IPS DF 19.7 (cell line): Measurements from ENCODE around the gene MARK4.
"Not testable (repeated sequence)": the region's sequence is repeated elsewhere in the genome, so short reads cannot be mapped to it uniquely, and the experiment has no call there.

Experiments used
- DNase-seq: peaks from one replicate; pipeline ENCODE4 v3.0.0-alpha.2; 2013; ENCODE audit warnings: low read depth, low spot score

The MARK4 gene

DNA sequence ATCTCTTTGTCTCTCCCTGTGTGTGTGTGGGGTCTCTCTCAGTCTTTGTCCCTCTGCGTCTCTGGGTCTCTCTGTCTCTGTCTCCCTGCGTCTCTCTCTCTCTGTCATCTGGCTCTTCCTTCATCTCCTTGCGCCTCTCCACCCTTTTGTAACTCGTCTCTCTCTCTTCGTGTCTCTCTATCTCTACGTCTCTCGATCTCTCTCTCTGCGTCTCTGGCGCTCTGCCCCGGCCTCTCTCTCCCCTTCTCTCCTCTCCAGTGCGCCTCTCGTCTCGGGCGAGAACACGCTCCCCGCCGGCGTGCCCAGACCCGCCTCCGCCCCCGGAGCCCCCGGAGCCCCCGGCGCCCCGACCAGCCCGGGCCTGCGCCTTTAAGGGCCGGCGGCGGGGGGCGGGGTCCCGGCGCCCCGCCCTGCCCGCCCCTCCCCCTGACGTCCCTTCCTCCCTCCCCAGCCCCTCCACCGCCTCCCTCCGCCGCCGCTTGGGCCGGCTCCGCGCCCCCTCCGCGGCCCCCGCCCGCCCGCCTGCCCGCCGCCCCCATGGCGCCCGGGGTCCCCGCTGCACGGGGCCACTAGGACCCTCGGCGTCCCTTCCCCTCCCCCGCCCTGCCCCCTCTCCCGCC, at the start of gene MARK4:
Gene MARK4, plus strand, starts transcription at position 440 of the 620 bp plus-strand sequence. CDS start 318 bp downstream, outside the sequence.
- no peak for DNase-seq

DNA sequence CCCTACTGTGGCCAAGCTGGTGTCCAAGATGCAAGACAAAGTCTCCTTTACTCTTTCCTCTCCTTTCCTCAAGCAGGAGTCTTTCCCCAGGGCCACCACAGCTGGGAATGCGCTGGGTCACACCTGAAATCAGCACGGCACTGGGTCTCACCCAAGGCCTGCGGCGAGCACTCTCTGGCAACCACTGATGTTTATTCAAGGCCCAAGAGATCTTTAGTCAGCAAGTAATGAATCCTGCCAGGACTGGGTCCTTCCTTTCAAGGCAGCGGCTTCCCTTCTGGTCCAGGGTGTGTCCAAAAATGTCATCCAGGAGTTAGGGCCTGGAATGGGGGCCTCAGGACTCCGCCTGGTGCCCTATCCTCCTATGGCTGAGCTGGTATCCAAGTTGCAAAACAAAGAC, 48.4 kb upstream of the MARK4 start:
- no peak for DNase-seq

DNA sequence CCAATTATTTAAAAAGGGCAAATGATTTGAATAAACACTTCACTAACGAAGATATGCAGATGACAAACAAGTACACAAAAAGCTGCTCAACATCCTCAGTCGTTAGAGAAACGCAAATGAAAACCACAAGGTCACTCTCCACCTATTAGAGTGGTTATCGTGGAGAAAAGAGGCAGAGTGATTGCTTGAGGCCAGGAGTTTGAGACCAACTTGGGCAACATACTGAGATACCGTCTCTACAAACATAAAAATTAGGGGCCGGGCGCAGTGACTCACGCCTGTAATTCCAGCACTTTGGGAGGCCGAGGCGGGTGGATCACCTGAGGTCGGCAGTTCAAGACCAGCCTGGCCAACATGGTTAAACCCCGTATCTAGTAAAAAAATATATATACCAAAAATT, 45.3 kb upstream of the MARK4 start:
- DNase-seq = no peak

DNA sequence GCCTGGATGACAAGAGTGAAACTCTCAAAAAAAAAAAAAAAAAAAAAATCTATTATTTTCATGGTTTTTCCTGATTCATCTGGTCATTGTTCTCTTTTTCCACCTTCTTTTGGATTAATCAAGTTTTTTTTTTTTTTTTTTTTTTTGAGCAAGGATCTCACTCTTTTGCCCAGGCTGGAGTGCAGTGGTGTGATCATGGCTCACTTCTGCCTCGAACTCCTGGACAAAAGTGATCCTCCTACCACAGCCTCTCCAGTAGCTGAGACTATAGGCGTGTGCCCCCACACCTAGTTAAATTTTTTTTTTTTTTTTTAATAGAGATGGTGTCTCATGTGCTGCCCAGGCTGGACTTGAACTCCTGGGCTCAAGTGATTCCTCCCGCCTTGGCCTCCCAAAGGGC, 44.7 kb upstream of the MARK4 start:
- DNase-seq = no peak

DNA sequence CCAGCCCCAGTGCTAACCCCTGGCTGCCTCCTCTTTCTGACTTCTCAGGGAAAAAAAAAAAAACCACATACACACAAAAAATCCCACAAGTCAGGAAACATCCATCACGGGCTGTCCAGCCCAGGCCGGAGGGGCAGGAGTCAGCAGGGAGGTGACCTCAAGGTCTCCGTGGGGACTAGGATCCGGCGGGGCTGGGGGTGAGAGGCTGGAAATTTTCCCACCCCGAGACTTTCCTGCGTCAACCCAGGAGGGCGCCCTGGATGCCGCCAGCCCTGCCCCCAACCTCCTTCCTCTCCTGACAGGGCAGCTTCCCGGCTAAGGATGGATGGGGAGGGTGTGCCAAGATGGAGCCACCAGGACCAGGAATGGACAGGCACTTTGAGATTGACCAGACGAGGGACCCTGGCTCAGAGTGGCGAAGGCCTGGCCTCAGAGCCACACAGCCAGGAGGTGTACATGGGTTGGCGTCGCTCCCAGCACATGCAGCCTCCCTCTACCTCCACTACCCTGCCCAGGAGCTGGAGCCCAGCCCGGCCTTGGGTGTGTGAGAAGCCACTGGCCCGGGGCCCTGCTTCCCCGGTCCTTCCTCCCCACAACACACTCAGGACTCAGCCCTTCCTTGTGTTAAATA, 39.2 kb upstream of the MARK4 start:
- no peak for DNase-seq

DNA sequence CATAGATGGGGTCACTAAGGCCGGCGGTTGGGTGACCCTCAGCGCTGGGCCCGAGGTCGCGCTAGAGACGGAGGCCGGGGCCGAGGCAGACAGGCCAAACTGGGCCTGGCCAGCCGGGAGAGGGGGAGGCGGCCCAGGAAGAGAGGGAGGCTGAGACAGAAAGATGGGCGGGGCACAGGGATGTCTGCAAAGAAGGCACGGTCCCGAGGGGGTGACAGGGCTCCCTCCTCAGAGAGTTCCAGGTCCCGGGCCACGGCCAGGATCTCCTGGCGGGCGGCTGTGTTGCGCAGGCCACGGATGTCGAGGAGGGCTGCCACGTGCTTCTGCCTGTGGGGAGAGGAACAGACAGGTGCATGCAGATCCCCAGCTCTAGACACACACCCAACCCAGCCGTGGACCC, 38.0 kb upstream of the MARK4 start:
- DNase-seq = no peak

DNA sequence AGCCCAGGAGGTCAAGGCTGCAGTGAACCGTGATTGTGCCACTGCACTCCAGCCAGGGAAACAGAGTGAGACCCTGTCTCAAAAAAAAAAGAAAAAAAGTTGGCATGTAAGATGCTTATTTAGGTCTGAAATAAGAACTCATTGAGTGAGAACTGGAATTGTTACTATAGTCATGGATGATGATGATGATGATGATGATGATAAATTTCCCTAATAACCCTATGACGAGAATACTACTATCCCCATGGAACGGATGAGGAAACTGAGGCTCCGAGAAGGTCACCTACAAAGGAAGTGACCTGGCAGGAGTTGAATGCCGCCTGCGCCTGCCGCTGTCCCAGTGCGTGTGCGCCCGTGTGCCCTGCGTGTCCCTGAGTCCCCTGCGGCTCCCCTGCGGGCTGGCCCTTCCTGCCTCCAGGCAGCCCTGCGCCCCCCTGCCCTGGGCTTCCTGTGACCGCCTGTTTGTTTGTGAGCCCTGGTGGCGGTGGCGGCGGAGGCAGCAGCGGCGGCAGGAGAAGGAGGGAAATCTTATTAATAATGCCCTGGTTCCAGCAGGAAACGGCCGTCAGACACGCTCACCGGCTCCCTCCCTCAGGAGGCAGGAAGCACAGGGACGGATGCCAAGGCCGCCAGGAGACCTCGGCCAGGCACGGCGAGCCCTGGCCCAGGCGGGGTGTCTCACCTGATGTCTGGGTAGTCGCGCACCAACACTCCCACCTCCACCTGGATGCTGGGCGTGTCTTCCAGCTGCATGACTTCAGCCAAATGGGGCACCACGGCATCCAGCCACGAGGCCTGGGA, 35.5 kb upstream of the MARK4 start:
- DNase-seq = no peak

DNA sequence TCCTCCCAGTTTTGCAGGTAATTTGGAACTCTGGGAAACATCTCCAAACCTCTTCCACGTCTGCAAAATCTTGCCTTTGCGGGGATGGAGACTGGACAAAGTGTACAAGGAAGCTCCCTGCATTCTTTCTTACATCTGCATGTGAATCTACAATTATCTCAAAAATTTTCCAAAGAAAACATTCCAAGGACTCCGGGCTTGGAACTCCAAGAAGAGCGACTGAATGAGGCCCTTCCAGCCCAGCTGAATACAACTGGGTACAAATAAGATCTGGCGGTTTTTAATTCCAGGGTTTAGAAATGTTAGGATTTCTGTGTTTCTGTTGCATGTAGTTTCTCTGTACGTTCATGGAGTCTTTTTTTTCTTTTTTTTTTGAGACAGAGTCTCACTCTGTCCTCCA, 34.4 kb upstream of the MARK4 start:
- DNase-seq = no peak

DNA sequence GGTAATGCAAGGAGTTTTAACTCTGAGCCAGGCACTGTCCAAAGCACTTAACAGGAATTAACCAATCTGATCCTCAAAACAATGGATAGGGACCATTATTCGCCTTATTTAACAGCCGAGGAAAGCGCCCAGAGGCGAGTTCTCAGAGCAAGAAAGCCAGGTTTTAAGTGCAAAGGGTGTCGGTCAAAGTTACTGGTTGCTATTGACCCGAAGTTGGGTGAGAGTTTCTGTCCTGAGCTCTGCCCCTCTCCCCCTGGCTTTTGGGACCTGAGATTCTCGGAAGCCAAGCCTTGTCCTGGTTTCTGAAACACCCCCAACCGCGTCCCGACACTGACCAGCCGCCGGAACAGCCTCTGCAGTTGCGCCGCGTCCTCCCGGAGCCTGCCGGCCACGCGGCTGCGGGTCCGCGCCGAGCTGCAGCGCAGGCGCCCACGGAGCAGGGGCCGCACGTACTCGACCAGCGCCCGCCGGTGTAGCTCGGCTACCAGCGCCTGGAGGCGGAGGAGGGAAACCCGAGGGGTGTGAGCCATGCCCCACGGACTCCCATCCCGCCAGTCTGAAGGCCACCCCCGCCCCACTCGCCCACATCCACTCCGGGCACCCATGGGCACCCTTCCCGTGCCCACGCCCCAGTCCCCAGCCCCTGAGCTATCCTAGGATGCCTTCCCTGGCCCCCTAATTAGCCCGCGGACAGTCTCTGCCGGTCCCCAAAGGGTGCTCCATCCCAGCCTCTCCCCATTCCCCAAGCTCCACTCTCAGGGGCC, 33.7 kb upstream of the MARK4 start:
- no peak for DNase-seq

DNA sequence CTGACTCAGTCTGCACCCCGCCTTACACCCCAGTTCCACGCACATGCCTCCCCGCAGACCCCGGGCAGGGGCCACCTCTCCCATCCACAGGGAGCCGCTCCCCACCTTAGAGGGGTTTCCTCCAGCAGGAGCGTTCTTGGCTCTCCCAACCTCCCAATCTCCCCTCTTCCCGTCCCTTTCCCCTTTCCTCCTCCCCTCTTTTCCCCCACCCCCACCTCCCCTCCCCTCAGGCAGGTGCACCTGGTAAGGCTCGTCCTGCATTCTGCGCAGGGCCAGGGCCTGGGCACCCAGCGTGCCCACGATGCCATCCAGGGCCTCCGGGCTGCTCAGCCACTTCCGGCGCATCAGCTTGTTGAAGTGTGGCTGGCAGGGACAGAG, 33.1 kb upstream of the MARK4 start:
- no peak for DNase-seq

DNA sequence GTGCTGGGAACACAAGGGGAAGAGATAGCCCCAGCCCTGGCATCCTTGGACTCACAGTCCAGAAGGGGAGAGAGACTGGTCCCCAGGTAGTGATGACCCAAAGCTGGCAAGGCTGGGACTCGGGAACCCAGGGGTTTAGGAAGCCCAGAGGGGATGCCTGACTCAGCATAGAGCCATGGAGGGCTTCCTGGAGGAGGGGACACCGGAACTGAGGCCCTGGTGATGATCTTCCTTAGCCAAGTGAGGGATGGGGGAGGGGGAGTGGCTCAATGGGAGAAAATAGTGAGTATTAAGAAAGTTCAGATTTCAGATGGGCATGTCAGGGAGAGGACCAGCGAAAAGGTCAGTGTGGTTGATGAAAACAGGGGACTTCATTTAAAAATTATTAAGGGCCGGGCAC, 32.6 kb upstream of the MARK4 start:
- DNase-seq = no peak

DNA sequence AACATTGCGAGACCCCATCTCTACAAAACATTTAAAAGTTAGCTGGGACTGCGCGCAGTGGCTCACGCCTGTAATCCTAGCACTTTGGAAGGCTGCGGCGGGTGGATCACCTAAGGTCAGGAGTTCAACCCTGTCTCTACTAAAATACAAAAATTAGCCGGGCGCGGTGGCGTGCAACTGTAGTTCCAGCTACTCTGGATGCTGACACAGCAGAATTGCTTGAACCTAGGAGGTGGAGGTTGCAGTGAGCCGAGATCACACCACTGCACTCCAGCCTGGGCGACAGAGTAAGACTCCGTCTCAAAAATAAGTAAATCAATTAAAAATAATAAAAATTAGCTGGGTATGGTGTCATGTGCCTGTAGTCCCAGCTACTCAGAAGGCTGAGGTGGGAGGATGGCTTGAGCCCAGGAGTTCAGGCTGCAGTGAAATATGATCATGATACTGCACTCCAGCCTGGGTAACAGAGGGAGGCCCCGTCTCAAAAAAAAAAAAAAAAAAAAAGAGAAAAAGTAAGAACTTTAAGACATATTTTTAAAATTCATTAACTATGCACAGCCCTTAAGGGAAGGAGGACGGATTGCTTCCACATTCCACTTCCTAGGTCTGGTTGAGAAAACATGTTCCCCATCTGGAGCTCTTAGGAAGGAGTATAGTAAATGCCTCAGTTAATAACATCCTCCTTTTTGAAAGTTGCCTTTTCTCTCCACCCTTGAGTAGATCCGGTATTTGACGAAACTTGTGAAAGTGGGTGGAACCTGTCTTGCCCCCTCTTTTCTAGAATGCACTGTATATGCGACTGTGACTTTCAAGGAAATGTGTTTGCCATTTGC, 31.9 kb upstream of the MARK4 start:
- DNase-seq = no peak

DNA sequence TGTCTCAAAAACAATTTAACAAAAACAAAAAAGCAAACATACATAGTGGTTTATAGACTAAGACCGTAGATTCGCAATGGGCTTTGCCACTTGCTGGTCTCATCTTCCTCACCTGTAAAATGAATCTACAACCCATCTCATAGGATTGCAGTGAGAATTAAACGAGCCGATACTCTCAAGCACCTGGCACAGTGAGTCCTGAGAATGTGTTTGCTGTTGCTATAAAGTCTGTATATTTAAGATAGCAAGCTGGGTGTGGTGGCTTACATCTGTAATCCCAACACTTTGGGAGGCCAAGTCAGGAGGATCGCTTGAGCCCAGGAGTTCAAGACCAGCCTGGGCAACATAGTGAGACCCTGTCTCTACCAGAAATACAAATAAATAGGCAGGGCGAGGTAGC, 28.3 kb upstream of the MARK4 start:
- DNase-seq = no peak

DNA sequence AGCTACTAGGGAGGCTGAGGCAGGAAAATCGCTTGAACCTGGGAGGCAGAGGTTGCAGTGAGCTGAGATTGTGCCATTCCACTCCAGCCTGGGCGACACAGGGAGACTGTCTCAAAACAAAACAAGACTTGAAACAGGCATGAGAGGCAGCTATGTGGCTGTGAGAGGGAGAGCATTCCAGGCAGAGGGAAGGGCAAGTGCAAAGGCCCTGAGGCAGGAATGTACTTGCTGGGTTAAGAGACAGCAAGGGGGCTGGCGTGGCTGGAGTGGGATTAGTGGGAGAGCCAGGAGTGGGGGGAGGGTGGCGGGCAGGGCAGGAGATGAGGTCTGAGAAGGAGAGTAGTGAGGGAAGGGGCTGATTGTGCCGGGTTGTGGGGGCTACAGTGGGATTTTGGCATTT, 27.2 kb upstream of the MARK4 start:
- DNase-seq = no peak

DNA sequence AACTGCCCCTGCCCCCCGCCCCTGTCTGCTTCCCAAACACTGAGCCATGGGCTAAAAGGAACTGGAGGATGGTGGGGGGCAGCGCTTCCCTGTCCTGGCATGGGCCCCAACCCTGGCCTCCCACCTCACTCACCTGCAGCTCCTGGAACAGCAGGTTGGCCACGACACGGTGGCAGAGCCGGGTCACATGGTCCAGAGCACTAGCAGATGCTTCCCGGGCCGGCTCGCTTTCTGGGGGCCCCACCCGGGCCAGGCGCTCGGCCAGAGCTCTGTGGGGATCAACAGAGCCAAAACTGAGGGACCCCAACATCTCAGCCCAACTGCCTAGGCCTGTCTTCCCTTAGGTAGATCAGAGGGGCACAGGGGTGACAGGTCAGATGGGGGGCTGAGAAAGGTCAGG, 26.4 kb upstream of the MARK4 start:
- no peak for DNase-seq

DNA sequence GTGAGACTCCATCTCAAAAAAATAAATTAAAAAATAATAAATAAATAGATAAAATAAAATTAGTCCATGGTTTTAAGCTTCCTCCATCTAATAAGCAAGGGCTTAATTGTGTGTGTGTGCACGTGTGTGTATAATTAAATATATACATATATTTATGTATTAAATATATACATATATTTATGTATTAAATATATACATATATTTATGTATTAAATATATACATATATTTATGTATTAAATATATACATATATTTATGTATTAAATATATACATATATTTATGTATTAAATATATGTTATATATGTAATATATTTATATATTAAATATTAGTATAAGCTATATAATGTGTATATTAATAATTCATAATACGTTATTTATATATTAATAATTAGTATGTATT, 22.0 kb upstream of the MARK4 start:
- not testable (repeated sequence) for DNase-seq

DNA sequence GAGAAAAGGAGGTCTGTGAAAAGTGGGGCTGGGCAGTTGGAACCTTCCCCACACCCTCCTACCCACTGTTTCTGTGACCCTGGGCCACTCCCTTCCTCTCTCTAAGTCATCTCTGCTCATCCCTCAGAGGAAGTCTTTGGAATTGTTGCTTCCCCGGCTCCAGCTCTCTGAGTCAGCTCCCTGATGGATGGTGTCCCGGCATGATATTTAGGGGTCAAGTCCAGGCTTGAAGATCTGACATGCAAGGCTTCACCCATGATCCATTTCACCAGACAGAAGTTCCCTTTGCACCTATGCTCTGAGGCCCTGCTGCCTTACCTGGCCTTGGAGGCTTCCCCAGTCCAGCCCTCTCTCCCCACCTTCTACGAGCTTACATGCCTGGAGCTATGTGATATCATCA, 19.2 kb upstream of the MARK4 start:
- no peak for DNase-seq

DNA sequence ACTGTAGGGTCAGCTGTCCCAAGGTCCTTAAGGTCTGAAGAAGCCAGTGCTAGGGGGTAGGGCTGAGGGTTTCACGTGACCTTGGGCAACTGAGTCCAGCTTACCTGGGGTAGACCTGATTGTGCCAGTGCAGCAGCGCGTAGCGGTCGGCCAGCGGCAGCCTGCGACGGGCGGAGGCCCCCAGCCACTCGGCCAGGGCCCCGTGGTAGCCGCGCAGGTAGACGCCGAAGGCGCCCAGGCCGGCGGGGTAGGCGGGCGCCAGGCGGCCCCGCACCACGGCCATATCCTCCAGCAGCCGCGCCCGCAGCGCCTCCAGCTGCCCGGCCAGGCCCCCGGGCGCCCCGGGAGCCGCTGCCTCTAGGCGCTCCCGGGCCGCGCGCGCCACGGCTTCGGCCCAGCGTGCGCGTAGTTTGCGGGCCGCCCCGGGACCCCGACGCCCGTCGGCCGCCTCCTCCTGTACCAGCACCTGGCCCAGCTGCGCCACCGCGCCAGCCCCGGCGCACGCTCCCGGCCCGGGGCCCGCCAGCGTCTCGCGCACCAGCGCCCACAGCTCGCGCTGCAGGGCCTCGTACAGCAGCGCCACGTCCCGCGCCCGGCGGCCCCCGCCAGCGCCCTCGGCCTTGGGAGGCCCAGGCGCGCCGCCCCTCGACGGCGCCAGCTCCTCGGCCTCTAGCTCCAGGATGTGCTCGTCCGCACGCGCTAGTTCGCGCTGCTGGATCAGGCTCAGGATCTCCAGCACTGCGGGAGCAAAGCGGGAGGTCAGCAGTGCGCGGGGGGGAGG, 16.8 kb upstream of the MARK4 start:
- no peak for DNase-seq

DNA sequence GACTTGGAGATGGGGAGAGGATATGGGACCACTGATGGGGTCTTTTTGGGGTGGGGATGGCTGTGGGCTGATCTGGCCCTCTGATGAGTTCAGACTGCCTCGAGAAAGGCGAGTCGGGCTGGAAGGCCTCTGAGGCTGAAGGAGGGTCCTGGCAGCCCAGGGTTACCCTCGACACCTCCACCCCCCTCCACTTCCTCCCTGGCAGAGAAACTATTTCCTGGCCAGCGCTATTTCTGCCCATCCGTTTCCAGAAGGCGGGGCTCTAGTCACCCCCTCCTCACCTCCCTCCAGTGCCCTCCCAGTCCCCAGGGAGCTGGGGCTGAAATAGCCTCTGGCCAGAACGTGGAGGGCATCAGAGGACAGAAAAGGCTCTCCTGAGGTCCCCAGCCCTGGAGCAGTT, 15.6 kb upstream of the MARK4 start:
- DNase-seq = no peak

DNA sequence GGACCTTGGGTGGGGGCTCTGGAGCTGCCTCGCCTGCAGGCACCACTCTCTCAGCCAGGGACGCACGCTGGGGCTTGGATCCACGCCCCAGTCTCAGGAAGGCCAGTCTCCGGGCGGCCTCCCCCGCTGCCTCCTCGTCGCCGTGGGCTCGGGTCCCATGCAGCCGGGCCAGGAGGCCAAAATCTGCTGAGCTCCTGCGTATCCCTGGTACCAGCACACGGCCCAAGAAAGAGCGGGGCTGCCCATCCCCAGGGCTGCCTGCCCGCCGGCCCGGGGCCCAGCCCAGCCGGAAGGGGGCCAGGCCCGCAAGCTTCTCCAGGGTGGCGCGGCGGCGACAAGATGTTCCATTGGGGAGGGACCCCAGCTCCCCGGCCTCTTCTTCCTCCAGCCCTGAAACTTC, 12.5 kb upstream of the MARK4 start:
- DNase-seq = no peak
